WI38 (cell line): Measurements from ENCODE around the gene CCDC188.

Experiments used
- H3K4me3 ChIP-seq: 2 replicates; pipeline ENCODE4 v1.5.1; 2011; ENCODE audit warnings: low read depth, mild to moderate bottlenecking, control low read depth, low read length
- TF ChIP-seq, protein P1 (sequence below): IDR thresholded peaks from 2 replicates; pipeline ENCODE4 v1.5.1; 2012; ENCODE audit warnings: low read depth, mild to moderate bottlenecking, control low read depth, low read length

Gene CCDC188

DNA sequence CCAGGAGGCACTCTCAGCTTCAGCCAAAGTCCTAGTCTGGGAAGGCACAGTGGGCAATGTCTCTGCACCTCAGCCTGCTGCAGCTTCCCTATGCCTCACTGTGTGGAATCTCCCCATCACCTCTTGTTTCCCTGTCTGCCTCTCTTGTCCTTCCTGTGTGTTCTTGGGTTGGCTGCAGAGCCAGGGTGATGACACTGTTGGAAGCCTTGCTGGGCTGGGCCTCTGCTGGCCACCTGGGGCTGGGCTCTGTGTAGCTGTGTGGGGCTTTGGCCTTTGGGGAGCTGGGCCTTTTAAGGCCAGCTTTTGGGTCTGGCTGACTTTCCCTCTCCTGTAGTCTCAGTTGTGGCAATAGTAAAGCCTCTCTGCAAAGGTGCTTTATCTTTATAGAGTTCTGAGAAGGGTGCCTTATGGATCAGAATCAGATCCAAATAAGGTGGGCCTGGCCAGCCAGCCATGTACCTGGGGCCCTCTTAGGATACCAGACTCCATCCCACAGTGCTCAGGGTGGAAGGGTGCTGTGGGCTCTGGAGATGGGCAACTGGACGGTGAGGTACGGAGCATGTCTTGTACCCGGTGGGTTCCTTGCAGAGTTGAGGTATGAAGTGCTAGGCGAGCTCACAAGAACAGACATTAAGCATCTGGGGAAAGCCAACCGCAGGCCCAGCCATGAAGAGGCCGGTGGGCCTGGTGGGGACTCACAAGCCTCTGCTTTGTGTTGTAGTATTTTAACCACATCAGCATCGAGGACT is 45.2 kb downstream of the CCDC188 start:
- TF ChIP-seq, protein P1, sequence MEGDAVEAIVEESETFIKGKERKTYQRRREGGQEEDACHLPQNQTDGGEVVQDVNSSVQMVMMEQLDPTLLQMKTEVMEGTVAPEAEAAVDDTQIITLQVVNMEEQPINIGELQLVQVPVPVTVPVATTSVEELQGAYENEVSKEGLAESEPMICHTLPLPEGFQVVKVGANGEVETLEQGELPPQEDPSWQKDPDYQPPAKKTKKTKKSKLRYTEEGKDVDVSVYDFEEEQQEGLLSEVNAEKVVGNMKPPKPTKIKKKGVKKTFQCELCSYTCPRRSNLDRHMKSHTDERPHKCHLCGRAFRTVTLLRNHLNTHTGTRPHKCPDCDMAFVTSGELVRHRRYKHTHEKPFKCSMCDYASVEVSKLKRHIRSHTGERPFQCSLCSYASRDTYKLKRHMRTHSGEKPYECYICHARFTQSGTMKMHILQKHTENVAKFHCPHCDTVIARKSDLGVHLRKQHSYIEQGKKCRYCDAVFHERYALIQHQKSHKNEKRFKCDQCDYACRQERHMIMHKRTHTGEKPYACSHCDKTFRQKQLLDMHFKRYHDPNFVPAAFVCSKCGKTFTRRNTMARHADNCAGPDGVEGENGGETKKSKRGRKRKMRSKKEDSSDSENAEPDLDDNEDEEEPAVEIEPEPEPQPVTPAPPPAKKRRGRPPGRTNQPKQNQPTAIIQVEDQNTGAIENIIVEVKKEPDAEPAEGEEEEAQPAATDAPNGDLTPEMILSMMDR: no peak
- no peak overlapping the region for H3K4me3 ChIP-seq

DNA sequence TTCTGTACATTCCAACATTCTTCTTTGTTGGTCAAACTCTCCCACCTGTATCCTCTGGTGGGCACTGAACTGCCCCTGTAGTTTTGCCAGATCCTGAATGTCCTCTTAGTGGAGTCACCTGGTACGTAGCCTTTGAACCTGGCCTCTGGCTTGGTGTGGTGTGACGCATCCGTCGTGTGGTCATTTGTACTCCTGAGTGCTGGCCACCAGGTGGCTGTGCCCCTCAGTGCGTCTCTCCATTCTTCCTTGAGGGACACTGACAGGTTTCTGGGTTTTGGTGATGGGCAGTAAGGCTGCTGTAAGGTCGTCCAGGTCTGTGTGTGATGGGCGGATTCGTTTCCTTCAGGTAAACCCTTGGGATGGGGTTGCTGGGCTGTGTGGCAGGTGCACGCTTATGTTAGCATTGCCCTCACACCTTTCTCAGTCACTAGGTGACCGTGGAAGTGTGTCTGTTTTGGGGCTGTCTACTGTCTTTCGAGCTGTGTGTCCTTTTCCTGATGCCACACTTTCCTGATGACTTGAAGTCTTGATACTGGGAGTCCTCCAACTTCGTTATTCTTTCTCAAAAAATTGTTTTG is 48.6 kb downstream of the CCDC188 start:
- TF ChIP-seq, protein P1: no peak
- no peak overlapping the region for H3K4me3 ChIP-seq

DNA sequence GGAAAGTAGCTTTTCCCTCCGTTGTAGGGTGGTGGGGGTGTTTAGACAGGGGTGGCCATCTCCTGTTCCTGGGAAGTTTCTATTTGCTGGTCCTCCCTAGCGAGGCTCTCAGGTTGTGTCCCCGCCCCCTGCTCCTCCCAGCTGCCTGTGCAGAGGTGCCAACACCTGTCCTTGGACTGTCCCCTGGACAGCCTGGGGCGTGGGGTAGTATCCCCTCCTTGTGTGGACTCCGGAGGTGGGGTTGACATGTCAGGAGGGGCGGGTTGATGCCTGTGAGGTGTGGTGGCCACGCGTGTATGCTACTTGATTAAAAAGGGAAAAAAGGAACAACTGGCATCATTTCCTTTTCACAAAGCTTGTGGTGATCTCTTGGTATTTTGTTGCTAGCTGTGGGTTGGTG is 49.2 kb downstream of the CCDC188 start:
- no peak overlapping the region for H3K4me3 ChIP-seq
- TF ChIP-seq, protein P1: no peak

DNA sequence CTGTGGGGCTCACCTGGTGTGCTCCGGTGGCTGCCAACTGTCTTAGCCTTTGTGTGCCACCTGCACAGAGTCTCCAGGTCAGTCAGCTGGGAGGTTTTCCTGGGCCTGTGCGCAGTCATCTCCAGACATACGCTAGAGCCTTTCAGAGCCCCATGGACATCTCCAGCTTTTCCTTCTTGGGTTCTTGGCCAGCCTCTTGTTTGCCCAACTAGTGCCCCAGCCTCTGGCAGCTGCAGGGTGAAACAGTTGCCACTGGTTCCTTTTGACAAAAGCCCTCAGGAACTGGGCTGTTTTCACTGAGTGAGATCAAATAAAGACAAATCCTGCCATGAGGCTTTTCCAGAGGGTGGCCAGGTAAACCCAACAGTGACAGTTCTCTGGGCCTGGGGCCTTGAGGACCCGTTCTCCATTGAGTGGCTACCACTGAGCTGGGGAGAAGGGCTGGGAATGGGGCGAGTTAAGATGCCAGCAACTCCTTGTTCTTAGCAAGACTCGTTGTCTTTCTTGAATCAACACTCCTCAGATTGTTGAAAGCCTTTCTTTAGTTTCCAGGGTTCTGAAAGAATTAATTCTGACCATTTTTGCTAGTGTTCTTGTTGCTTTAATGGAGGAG is 51.6 kb downstream of the CCDC188 start:
- H3K4me3 ChIP-seq: no peak overlapping the region
- TF ChIP-seq, protein P1: no peak
